GM12878 (cell line): Measurements from ENCODE around the gene RAD52. TPM values are rescaled to one million over a fixed set of nuclear protein-coding genes. Genes with fewer than 3 reads are reported as not detected.

Experiments
- ATAC-seq: fragments of 200-7000 bp; cut with Tn5 transposase; 3 replicates; pipeline ENCODE4 v1.9.1; 2020; ENCODE audit warnings: mild to moderate bottlenecking, moderate library complexity
- BruUV-seq: library from RNA; stranded (reverse); fragments of 400-500 nt; replicated peaks from 2 replicates; lab custom pipeline; 2021; lab: Mats Ljungman, UMichigan
- CTCF ChIA-PET: fragments of 300-600 bp; sonication (Branson Sonifier 250); formaldehyde crosslinking; extraction: SDS; loops from one replicate; lab custom pipeline; 2021; ENCODE audit warnings: inconsistent platforms; lab: Yijun Ruan, JAX
- POLR2A ChIA-PET: fragments of 350-600 bp; formaldehyde crosslinking; extraction: SDS; loops from one replicate; lab custom pipeline; 2021; ENCODE audit warnings: inconsistent platforms; lab: Charles Lee
- RAD21 ChIA-PET: fragments of 300-600 bp; sonication (Branson Sonifier 250); formaldehyde crosslinking; loops from one replicate; lab custom pipeline; 2023; ENCODE audit warnings: antibody characterized with exemption; ENCODE audit not compliant: unreplicated experiment; lab: Charles Lee
- SMC1A ChIA-PET: fragments of 300-600 bp; sonication (Branson Sonifier 250); formaldehyde crosslinking; loops from one replicate; lab custom pipeline; 2023; ENCODE audit not compliant: unreplicated experiment, uncharacterized antibody; lab: Charles Lee
- DNase-seq: peaks from one replicate; pipeline ENCODE4 v3.0.0-alpha.2; 2011; ENCODE audit warnings: low read depth, low spot score
- FAIRE-seq: peaks from 3 replicates; lab custom pipeline; 2011; peaks lifted over from hg19 to GRCh38; lab: Jason Lieb, UNC
- H2AFZ ChIP-seq: 2 replicates; pipeline ENCODE4 v1.6.0; 2011; ENCODE audit warnings: low read depth, low read length, control low read depth; ENCODE audit not compliant: control insufficient read depth
- H3K27ac ChIP-seq: 2 replicates; pipeline ENCODE4 v1.5.1; 2011; ENCODE audit warnings: control low read depth; ENCODE audit not compliant: control insufficient read depth, insufficient read depth
- H3K27me3 ChIP-seq, 2 experiments: replicated peaks in 1 of 2; 2 replicates each; pipeline versions ENCODE4 v1.6.0 to v1.6.1; 2011; ENCODE audit warnings: low read length in 1 of 2; ENCODE audit not compliant: control insufficient read depth in 2 of 2, insufficient read depth in 2 of 2
- H3K36me3 ChIP-seq, 2 experiments: 2 replicates each; pipeline ENCODE4 v1.5.1; 2011; ENCODE audit warnings: low read length in 1 of 2; ENCODE audit not compliant: control insufficient read depth in 2 of 2, insufficient read depth in 2 of 2
- H3K4me1 ChIP-seq: 2 replicates; pipeline ENCODE4 v1.6.1; 2011; ENCODE audit warnings: mild to moderate bottlenecking, low read length, moderate library complexity, mixed read lengths; ENCODE audit not compliant: control insufficient read depth, insufficient read depth
- H3K4me2 ChIP-seq: 2 replicates; pipeline ENCODE4 v1.6.0; 2011; ENCODE audit warnings: control low read depth; ENCODE audit not compliant: control insufficient read depth, insufficient read depth
- H3K4me3 ChIP-seq: fragments of 200-600 bp; sonication (generic); 2 replicates; pipeline ENCODE4 v1.5.1; 2016
- H3K79me2 ChIP-seq: 2 replicates; pipeline ENCODE4 v1.6.0; 2011; ENCODE audit warnings: low read length; ENCODE audit not compliant: control insufficient read depth, insufficient read depth
- H3K9ac ChIP-seq: 2 replicates; pipeline ENCODE4 v1.8.0; 2011; ENCODE audit warnings: low read length, control low read depth, mixed read lengths; ENCODE audit not compliant: control insufficient read depth, insufficient read depth
- H3K9me3 ChIP-seq: replicated peaks from 3 replicates; pipeline ENCODE4 v1.5.1; 2011; ENCODE audit warnings: mild to moderate bottlenecking, low read length; ENCODE audit not compliant: control insufficient read depth, insufficient read depth
- H4K20me1 ChIP-seq: 2 replicates; pipeline ENCODE4 v1.6.0; 2011; ENCODE audit not compliant: control insufficient read depth, insufficient read depth
- E4F1 ChIP-seq: fragments of 450-650 bp; IDR thresholded peaks from 2 replicates; pipeline ENCODE4 v1.6.1; 2018; ENCODE audit warnings: borderline replicate concordance, mild to moderate bottlenecking; ENCODE audit not compliant: partially characterized antibody
- NFXL1 ChIP-seq: fragments of 450-650 bp; IDR thresholded peaks from 2 replicates; pipeline ENCODE4 v1.6.1; 2017; ENCODE audit warnings: antibody characterized with exemption, mild to moderate bottlenecking, borderline replicate concordance
- RELB ChIP-seq: fragments of 450-650 bp; IDR thresholded peaks from 2 replicates; pipeline ENCODE4 v1.6.1; 2017; ENCODE audit warnings: low read depth, mild to moderate bottlenecking, moderate library complexity
- WGBS: methylation state at CpG from one replicate; pipeline ENCODE4 v1.1.6; 2016; ENCODE audit warnings: low lambda C conversion rate; ENCODE audit not compliant: insufficient replicate concordance, insufficient coverage; ENCODE audit errors: missing lambda C conversion rate; 5-methylcytosine and 5-hydroxymethylcytosine counted together
- in situ Hi-C: fragments of 300-500 bp; cut with MboI; formaldehyde crosslinking; loops from 9 replicates; pipeline ENCODE4 v1.14.3; 2018; ENCODE audit warnings: mixed read lengths
- intact Hi-C: fragments of 100-400 bp; cut with micrococcal nuclease; formaldehyde crosslinking; loops from one replicate; pipeline ENCODE4 v1.14.2; 2022; ENCODE audit not compliant: unreplicated experiment
- polyA plus RNA-seq, 11 experiments: library from polyadenylated mRNA; depleted of rRNA in 4 of 11; unstranded in 6 of 11; stranded (reverse) in 5 of 11; fragments of >200 nt; fragmentation: Nextera tagmentation in 4 of 11; fragmentation: Illumina TruSeq in 1 of 11; extraction: Ambion mirVana in 4 of 11; extraction: Trizol in 1 of 11; gene quantifications; 1 replicate in 1 of 11; 2 replicates in 10 of 11; pipeline versions ENCODE4 v1.2.1 to v1.2.3, GENCODE V29; 2011 to 2016; ENCODE audit warnings: inconsistent platforms in 2 of 11, missing spikeins in 2 of 11, low read depth in 1 of 11
- total RNA-seq, 4 experiments: library from RNA; depleted of rRNA in 3 of 4; stranded (reverse); fragments of >200 nt in 3 of 4; fragmentation: Illumina TruSeq in 1 of 4; extraction: Trizol in 1 of 4; gene quantifications; 2 replicates each; pipeline versions ENCODE4 v1.2.1 to v1.2.3, GENCODE V29; 2013 to 2021

RAD52 gene
- total and polyA plus RNA-seq, 10 of the 15 experiments (the other 5 are each of a cell fraction or from before 2014, with no cell fraction given): 2.0 to 15.7 (median 8.9) TPM

- FAIRE-seq (no peak), ATAC-seq (no peak), DNase-seq (no peak)
- H3K9me3 ChIP-seq: no peaks in the 10 kb centered on the region
- no peaks in the 10 kb centered on the region for H3K4me1 ChIP-seq
- 54% methylated on average over 8 of the region's 8 CpGs for WGBS
- H3K27ac ChIP-seq: no peak overlapping the region
- H2AFZ ChIP-seq: no peak overlapping the region
- ChIA-PET CTCF (no interaction called here), POLR2A (interaction anchor here (0.7 kb wide), 1 partner anchor 384 kb away, joined by 3 read pairs; no protein-coding TSS in a partner anchor), RAD21 (no interaction called here), SMC1A (no interaction called here)
- BruUV-seq: no TSS peak
- H3K27me3 ChIP-seq: no peaks in the 10 kb centered on the region; a peak in 1 of 4 replicates
- H3K4me3 ChIP-seq: no peak overlapping the region
- H3K4me2 ChIP-seq: no peak overlapping the region
- TF ChIP-seq NFXL1: no peak
- H3K9ac ChIP-seq: no peak overlapping the region
- no peaks in the 10 kb centered on the region for H3K36me3 ChIP-seq
- in situ Hi-C loops: no loop called here
- H4K20me1 ChIP-seq: no peaks in the 10 kb centered on the region
- no peaks in the 10 kb centered on the region for H3K79me2 ChIP-seq
- intact Hi-C loops: no loop called here
Measured at GRCh38 chr12:969821-970220, 20.3 kb upstream of the RAD52 start.

- H3K4me2 ChIP-seq: no peak overlapping the region
- intact Hi-C loops: no loop called here
- POLR2A ChIA-PET: interaction anchor here (0.6 kb wide), 1 partner anchor 18 kb away, joined by 3 read pairs; no protein-coding TSS in a partner anchor
- FAIRE-seq (no peak), DNase-seq (no peak), ATAC-seq (no peak)
- H3K27ac ChIP-seq: no peak overlapping the region
- H3K9ac ChIP-seq: no peak overlapping the region
- no peak overlapping the region for H3K4me3 ChIP-seq
- no peak overlapping the region for H2AFZ ChIP-seq
- SMC1A ChIA-PET: interaction anchor here (0.6 to 1.3 kb wide), 2 partner anchors 22 to 81 kb away, joined by 3 to 4 read pairs; no protein-coding TSS in a partner anchor
- 24% methylated on average over 4 of the region's 4 CpGs for WGBS
- H3K36me3 ChIP-seq: no peaks in the 10 kb centered on the region
- RAD21 ChIA-PET: no interaction called here
- no peaks in the 10 kb centered on the region for H3K4me1 ChIP-seq
- H3K27me3 ChIP-seq: no peaks in the 10 kb centered on the region; a peak in 1 of 4 replicates
- no TSS peak for BruUV-seq
- H3K79me2 ChIP-seq: no peaks in the 10 kb centered on the region
- CTCF ChIA-PET: interaction anchor here (0.9 to 1.0 kb wide), 2 partner anchors 9 to 11 kb away, joined by 3 read pairs; no protein-coding TSS in a partner anchor
- no peaks in the 10 kb centered on the region for H3K9me3 ChIP-seq
- no peaks in the 10 kb centered on the region for H4K20me1 ChIP-seq
- in situ Hi-C loops: no loop called here
- no peak for TF ChIP-seq E4F1
- no peak for TF ChIP-seq RELB
Measured at GRCh38 chr12:968545-968944, 19.1 kb upstream of the RAD52 start.
